Measurements from ENCODE around the gene NGFR.

GRCh38 chr17:49496867-49497147 lies 1.7 kb downstream of the NGFR start:
- TF ChIP-seq TAF1 (IDR thresholded peaks at IDR 0.05; ENCODE audit: low read depth, low read length) = no peak
- TF ChIP-seq POLR2A (IDR thresholded peaks at IDR 0.05; ENCODE audit: low read depth, low read length) = no peak
